ENCODE measurements around the gene TNP1.

DNA sequence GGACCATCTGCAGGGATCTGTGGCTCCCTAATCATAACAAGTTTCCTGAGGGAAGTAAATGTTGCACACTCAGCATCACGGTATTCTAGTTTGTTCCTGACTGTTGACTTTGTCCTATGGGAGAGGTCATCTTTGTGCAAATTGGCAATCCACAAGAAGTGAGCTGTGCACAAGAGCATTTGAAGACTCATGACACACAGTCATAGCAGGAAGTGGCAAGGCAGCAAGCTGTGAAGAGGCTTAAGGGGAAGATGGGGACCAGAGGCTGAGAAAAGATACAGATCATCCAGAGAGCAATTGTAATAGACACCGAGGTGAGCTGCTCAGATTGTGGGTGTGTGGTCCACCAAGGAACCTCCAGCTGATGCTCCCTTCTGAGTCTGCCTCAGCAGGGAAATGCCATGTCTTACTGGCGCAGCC lies 2.7 kb downstream of the TNP1 start:
- TF ChIP-seq, protein P1, sequence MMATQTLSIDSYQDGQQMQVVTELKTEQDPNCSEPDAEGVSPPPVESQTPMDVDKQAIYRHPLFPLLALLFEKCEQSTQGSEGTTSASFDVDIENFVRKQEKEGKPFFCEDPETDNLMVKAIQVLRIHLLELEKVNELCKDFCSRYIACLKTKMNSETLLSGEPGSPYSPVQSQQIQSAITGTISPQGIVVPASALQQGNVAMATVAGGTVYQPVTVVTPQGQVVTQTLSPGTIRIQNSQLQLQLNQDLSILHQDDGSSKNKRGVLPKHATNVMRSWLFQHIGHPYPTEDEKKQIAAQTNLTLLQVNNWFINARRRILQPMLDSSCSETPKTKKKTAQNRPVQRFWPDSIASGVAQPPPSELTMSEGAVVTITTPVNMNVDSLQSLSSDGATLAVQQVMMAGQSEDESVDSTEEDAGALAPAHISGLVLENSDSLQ (IDR thresholded peaks at IDR 0.05): no peak
- TF ChIP-seq SUZ12 (IDR thresholded peaks at IDR 0.05) (no peak), FOXA1 (IDR thresholded peaks at IDR 0.05) (no peak), TARDBP (IDR thresholded peaks at IDR 0.05) (no peak), BHLHE40 (IDR thresholded peaks at IDR 0.05; ENCODE audit: borderline replicate concordance) (no peak), FOXK2 (IDR thresholded peaks at IDR 0.05) (no peak), L3MBTL2 (conservative IDR thresholded peaks at IDR 0.05) (no peak), SP1 (IDR thresholded peaks at IDR 0.05) (no peak), HDGF (IDR thresholded peaks at IDR 0.05; ENCODE audit: borderline replicate concordance) (no peak)
